WTC11 (cell line): Measurements from ENCODE around the gene GTSE1. TPM values are rescaled to one million over a fixed set of nuclear protein-coding genes. Genes with fewer than 3 reads are reported as not detected.

Experiments
- ATAC-seq: fragments of 200-7000 bp; cut with Tn5 transposase; 2 replicates; pipeline ENCODE4 v1.10.0; 2021; ENCODE audit warnings: mild to moderate bottlenecking, moderate library complexity
- CTCF ChIA-PET: fragments of 300-600 bp; sonication (Branson Sonifier 250); formaldehyde crosslinking; loops from one replicate; lab custom pipeline; 2021; ENCODE audit warnings: antibody characterized with exemption; lab: Charles Lee
- POLR2A ChIA-PET: fragments of 350-600 bp; sonication (Branson Sonifier 250); formaldehyde crosslinking; loops from one replicate; lab custom pipeline; 2021; ENCODE audit warnings: antibody characterized with exemption; lab: Charles Lee
- DNase-seq: peaks from one replicate; pipeline ENCODE4 v3.0.0; 2021; ENCODE audit warnings: low spot score
- H3K27ac Mint-ChIP-seq: 2 replicates; pipeline ENCODE4 v1.8.0; 2021; ENCODE audit warnings: mixed read lengths
- H3K27me3 Mint-ChIP-seq: 2 replicates; pipeline ENCODE4 v1.8.0; 2021; ENCODE audit warnings: low read depth, mild to moderate bottlenecking, moderate library complexity, mixed read lengths
- H3K36me3 Mint-ChIP-seq: 2 replicates; pipeline ENCODE4 v1.8.0; 2021; ENCODE audit warnings: mixed read lengths
- H3K4me1 Mint-ChIP-seq: 2 replicates; pipeline ENCODE4 v1.8.0; 2022; ENCODE audit warnings: mixed read lengths
- H3K4me3 Mint-ChIP-seq: 2 replicates; pipeline ENCODE4 v1.8.0; 2021; ENCODE audit warnings: mild to moderate bottlenecking, moderate library complexity, mixed read lengths
- H3K9me3 Mint-ChIP-seq: 2 replicates; pipeline ENCODE4 v1.8.0; 2021; ENCODE audit warnings: mixed read lengths
- AR ChIP-seq: fragments of 250-450 bp; sonication (Bioruptor Pico); IDR thresholded peaks from 2 replicates; pipeline ENCODE4 v1.9.0; 2021; ENCODE audit warnings: mild to moderate bottlenecking
- ATF2 ChIP-seq: sonication (generic); formaldehyde crosslinking; IDR thresholded peaks from 2 replicates; pipeline ENCODE4 v1.8.1; 2022; ENCODE audit warnings: low read depth, missing genetic modification reagents, borderline replicate concordance
- CBFB ChIP-seq: sonication (generic); formaldehyde crosslinking; IDR thresholded peaks from 2 replicates; pipeline ENCODE4 v1.8.1; 2022; ENCODE audit warnings: mild to moderate bottlenecking, low read depth, missing genetic modification reagents
- CTCF ChIP-seq: fragments of 200-600 bp; IDR thresholded peaks from 2 replicates; pipeline ENCODE4 v1.8.0; 2022; ENCODE audit warnings: antibody characterized with exemption
- EMX1 ChIP-seq: fragments of 250-450 bp; sonication (Bioruptor Pico); IDR thresholded peaks from 2 replicates; pipeline ENCODE4 v1.8.0; 2021; ENCODE audit warnings: mild to moderate bottlenecking
- ERG ChIP-seq: fragments of 250-450 bp; sonication (Bioruptor Pico); IDR thresholded peaks from 2 replicates; pipeline ENCODE4 v1.8.0; 2021; ENCODE audit warnings: mild to moderate bottlenecking
- ETV6 ChIP-seq: sonication (generic); formaldehyde crosslinking; IDR thresholded peaks from 2 replicates; pipeline ENCODE4 v1.8.1; 2022; ENCODE audit warnings: mild to moderate bottlenecking, missing genetic modification reagents
- GABPB1 ChIP-seq: sonication (generic); formaldehyde crosslinking; IDR thresholded peaks from 2 replicates; pipeline ENCODE4 v1.8.1; 2023; ENCODE audit warnings: mild to moderate bottlenecking, missing genetic modification reagents
- GRHL2 ChIP-seq: fragments of 250-450 bp; sonication (Bioruptor Pico); IDR thresholded peaks from 2 replicates; pipeline ENCODE4 v1.8.0; 2022; ENCODE audit warnings: mild to moderate bottlenecking, moderate library complexity; ENCODE audit not compliant: insufficient replicate concordance, severe bottlenecking
- JAZF1 ChIP-seq: fragments of 250-450 bp; sonication (Bioruptor Pico); IDR thresholded peaks from 2 replicates; pipeline ENCODE4 v1.9.0; 2021; ENCODE audit warnings: moderate library complexity, mild to moderate bottlenecking, inconsistent platforms
- NFE2L1 ChIP-seq: sonication (generic); formaldehyde crosslinking; IDR thresholded peaks from 2 replicates; pipeline ENCODE4 v1.8.1; 2023; ENCODE audit warnings: missing genetic modification reagents
- PRDM15 ChIP-seq: sonication (generic); formaldehyde crosslinking; IDR thresholded peaks from 2 replicates; pipeline ENCODE4 v1.8.0; 2022; ENCODE audit warnings: missing genetic modification reagents
- RELA ChIP-seq: sonication (generic); formaldehyde crosslinking; IDR thresholded peaks from 2 replicates; pipeline ENCODE4 v1.8.1; 2022; ENCODE audit warnings: missing genetic modification reagents, mild to moderate bottlenecking, borderline replicate concordance
- ZBTB21 ChIP-seq: sonication (generic); formaldehyde crosslinking; IDR thresholded peaks from 2 replicates; pipeline ENCODE4 v1.8.1; 2023; ENCODE audit warnings: mild to moderate bottlenecking, missing genetic modification reagents, borderline replicate concordance
- ZNF232 ChIP-seq: sonication (generic); formaldehyde crosslinking; IDR thresholded peaks from 2 replicates; pipeline ENCODE4 v1.8.0; 2022; ENCODE audit warnings: mild to moderate bottlenecking, missing genetic modification reagents
- ZNF423 ChIP-seq: fragments of 250-450 bp; sonication (Bioruptor Pico); IDR thresholded peaks from 2 replicates; pipeline ENCODE4 v2.1.2; 2022; ENCODE audit warnings: mild to moderate bottlenecking, moderate library complexity
- ZNF512 ChIP-seq: sonication (generic); formaldehyde crosslinking; IDR thresholded peaks from 2 replicates; pipeline ENCODE4 v1.8.1; 2022; ENCODE audit warnings: missing genetic modification reagents, borderline replicate concordance
- ZNF532 ChIP-seq: fragments of 250-450 bp; sonication (Bioruptor Pico); IDR thresholded peaks from 2 replicates; pipeline ENCODE4 v1.9.0; 2021; ENCODE audit warnings: mild to moderate bottlenecking, borderline replicate concordance
- ZSCAN18 ChIP-seq: fragments of 250-450 bp; sonication (Bioruptor Pico); IDR thresholded peaks from 2 replicates; pipeline ENCODE4 v2.1.2; 2022; ENCODE audit warnings: mild to moderate bottlenecking, moderate library complexity
- total RNA-seq: library from RNA; stranded (reverse); gene quantifications from 3 replicates; pipeline ENCODE4 v1.2.3, GENCODE V29; 2021

Gene GTSE1
- total RNA-seq, 1 experiment from 2014 or later = 56.1 TPM

- TF ChIP-seq ZNF532 (CRISPR knock-in tag) (no peak), ETV6 (CRISPR knock-in tag) (no peak), GABPB1 (CRISPR knock-in tag) (no peak), GRHL2 (CRISPR knock-in tag) (no peak), ZNF423 (no peak), EMX1 (no peak), ZNF232 (CRISPR knock-in tag) (no peak), JAZF1 (no peak), CBFB (CRISPR knock-in tag) (no peak)
Observed at GRCh38 chr22:46360097-46360496, 63.4 kb downstream of the GTSE1 start (continued).

GRCh38 chr22:46360891-46361290 lies 64.2 kb downstream of the GTSE1 start:
- no peak for DNase-seq
- Mint-ChIP-seq H3K9me3 (peaks cover 7% of the 10 kb centered on the region; the same call in 1 of the 2 replicates), H3K4me3 (no peak overlapping the region), H3K4me1 (no peaks in the 10 kb centered on the region), H3K36me3 (peaks cover 14% of the 10 kb centered on the region), H3K27ac (no peak overlapping the region), H3K27me3 (no peaks in the 10 kb centered on the region)
- ChIA-PET POLR2A (no interaction called here), CTCF (no interaction called here)
- ATAC-seq = no peak
- no peak for TF ChIP-seq NFE2L1 (CRISPR knock-in tag)
- TF ChIP-seq ERG (CRISPR knock-in tag) = no peak
- TF ChIP-seq RELA (CRISPR knock-in tag) = no peak
- no peak for TF ChIP-seq ZNF512
- no peak for TF ChIP-seq CTCF
- TF ChIP-seq ATF2 = no peak
- no peak for TF ChIP-seq ZBTB21 (CRISPR knock-in tag)
- TF ChIP-seq AR (CRISPR knock-in tag) = no peak
- no peak for TF ChIP-seq PRDM15
- TF ChIP-seq ZSCAN18 (CRISPR knock-in tag) = no peak
